Measurements from ENCODE around the gene LRRN3.

- TF ChIP-seq CTCF (IDR thresholded peaks at IDR 0.05), result no peak
- TF ChIP-seq POLR2A (IDR thresholded peaks at IDR 0.05), result no peak
Observed at GRCh38 chr7:111146136-111146535, 55.2 kb downstream of the LRRN3 start.

Data from testis (tissue), 2 donors.